ENCODE data around the gene SYNE4.
"Not testable (repeated sequence)": the region's sequence is repeated elsewhere in the genome, so short reads cannot be mapped to it uniquely, and the experiment has no call there.

The SYNE4 gene

DNA sequence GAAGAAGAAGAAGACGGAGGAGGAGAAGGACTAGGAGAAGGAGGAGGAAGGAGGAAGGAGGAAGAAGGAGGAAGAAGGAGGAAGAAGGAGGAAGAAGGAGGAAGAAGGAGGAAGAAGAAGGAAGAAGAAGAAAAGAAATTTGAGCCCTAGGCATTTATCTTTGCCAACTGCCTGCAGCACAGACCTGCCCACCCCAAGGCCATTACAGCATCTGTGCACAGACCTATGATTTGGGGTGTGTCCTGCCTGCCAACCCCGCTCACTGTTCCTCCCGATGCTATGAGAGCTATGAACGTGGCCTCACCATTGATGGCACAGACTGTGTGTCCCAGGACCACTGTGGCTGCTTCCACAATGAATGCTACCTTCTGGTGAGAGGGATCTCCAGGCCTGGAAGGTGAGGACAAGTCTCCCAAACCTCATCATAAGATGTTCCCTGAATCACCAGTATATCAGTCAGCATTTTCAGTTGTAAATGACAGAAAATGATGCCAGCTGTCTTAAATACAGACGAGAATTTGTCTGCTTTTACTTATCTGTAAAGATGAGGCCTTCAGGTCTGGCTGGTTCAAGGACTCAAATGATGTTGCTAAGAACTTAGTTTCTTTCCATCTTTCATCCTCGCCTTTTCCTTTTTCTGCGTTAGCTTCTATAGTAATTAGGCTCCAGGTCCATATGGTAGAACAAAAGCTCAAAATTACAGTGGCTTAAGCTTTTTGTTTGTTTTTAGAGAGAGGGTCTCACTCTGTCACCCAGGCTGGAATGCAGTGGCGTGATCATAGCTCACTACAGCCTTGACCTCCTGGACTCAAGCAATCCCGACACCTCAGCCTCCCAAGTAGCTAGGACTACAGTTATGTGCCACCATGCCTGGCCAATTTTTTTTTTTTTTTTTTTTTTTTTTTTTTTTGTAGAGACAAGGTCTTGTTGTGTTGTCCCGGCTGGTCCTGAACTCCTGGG lies 17.6 kb downstream of the SYNE4 start:
- no peak for DNase-seq (ENCODE audit: low read depth)

GRCh38 chr19:35990156-35990555 lies 18.5 kb downstream of the SYNE4 start:
- no peak for DNase-seq (ENCODE audit: low read depth)

DNA sequence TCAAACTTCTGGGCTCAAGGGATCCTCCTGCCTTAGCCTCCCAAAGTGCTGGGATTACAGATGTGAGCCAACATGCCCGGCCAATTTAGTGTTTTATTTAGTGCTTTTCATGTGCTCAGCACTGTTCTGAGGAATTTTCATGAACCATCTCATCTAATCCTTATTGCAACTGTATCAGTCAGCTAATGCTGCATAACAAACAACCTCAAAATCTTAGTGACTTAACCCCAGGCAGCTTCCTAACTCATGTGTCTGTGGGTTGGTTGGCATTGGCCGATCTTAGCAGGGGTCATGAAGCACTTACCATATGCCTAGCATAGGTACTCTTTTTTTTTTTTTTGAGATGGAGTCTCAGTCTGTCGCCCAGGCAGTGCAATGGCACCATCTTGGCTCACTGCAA lies 19.8 kb downstream of the SYNE4 start:
- no peak for DNase-seq (ENCODE audit: low read depth)

DNA sequence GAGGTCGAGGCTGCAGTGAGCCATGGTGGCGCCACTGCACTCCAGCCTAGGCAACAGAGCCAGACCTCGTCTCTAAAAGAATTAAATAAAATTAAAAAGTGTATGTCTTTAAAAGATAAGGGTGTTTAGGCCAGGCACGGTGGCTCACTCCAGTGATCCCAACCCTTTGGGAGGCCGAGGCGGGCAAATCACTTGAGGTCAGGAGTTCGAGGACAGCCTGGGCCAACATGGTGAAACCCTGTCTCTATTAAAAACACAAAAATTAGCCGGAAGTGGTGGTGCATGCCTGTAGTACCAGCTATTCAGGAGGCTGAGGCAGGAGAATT lies 21.1 kb downstream of the SYNE4 start:
- no peak for DNase-seq (ENCODE audit: low read depth)

- no peak for DNase-seq (ENCODE audit: low read depth)
Observed at GRCh38 chr19:35986664-35987570, 21.7 kb downstream of the SYNE4 start.

- no peak for DNase-seq (ENCODE audit: low read depth)
Observed at GRCh38 chr19:35986111-35986510, 22.5 kb downstream of the SYNE4 start.

GRCh38 chr19:35983177-35983576 lies 25.4 kb downstream of the SYNE4 start:
- no peak for DNase-seq (ENCODE audit: low read depth)

GRCh38 chr19:35980997-35981396 lies 27.6 kb downstream of the SYNE4 start:
- not testable (repeated sequence) for DNase-seq (ENCODE audit: low read depth)

GRCh38 chr19:35978832-35979365 lies 29.7 kb downstream of the SYNE4 start:
- DNase-seq (ENCODE audit: low read depth) = no peak

GRCh38 chr19:35978271-35978670 lies 30.3 kb downstream of the SYNE4 start:
- DNase-seq (ENCODE audit: low read depth) = no peak

- no peak for DNase-seq (ENCODE audit: low read depth)
Observed at GRCh38 chr19:35977446-35978222, 31.0 kb downstream of the SYNE4 start.

DNA sequence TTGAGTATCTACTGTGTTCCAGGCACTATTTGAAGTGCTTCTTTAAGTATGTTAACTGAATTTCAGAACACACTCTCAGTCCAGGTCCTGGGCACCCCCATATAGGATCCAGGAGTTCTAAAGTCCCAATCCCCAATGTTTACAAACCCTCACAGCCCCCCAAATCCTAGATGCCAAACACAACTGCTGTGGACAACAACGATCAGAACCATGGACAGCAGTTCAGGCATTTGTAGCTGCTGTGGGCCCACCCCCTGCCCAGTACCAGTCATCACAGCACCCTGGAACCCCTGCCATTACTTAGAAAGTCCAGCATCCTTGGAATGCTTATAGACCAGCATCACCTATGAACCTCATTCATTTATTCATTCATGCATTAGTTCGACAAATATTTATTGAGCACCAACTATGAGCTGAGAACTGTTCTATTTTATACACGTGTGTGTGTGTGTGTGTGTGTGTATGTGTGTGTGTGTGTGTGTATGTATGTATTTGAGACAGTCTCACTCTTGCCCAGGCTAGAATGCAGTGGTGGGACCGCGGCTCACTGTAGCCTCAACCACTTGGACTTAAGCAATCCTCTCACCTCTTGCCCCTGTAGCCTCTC lies 32.9 kb downstream of the SYNE4 start:
- no peak for DNase-seq (ENCODE audit: low read depth)

DNA sequence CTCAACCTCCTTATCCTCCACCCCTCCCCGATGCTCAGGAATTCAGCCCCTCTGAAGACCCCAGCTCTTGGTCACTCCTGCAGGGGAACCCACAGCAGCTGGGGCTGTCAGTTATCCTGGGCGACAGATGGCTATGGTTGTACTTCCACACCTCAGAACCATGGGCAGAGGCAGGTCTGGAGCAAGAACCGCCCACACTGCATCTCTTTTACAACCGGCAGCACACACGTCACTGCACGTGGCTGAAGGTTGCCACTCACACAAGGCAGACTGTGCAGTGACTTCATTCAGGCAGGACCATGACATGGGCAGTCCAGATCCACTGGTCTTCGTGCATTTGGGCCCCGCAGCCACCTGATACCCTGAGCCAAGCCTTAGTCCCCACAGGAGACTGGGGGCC lies 35.1 kb downstream of the SYNE4 start:
- DNase-seq (ENCODE audit: low read depth) = no peak

- DNase-seq (ENCODE audit: low read depth) = no peak
Observed at GRCh38 chr19:35966771-35967170, 41.8 kb downstream of the SYNE4 start.

GRCh38 chr19:35963514-35963913 lies 45.1 kb downstream of the SYNE4 start:
- no peak for DNase-seq (ENCODE audit: low read depth)

DNA sequence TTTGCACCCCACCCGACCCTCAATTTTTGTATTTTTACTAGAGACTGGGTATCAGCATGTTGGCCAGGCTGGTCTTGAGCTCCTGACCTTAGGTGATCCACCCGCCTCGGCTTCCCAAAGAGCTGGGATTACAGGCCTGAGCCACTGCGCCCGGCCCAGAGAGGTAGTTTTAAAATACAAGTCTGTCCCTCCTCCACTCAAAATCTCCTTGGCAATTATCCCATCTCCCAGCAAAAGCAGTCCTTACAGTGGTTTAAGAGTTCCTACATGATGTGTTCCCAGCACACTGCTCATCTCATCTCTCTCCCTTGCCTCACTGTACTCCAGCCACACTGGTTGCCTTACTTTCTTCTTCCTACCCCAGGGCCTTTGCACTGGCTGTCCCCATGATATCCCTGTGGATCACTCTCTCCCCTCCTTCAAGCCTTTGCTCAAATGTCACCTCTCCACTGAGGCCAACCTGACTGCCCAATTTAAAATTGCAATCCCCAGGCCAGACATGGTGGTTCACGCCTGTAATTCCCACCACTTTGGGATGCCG lies 48.1 kb downstream of the SYNE4 start:
- no peak for DNase-seq (ENCODE audit: low read depth)

GRCh38 chr19:35959968-35960320 lies 48.7 kb downstream of the SYNE4 start:
- no peak for DNase-seq (ENCODE audit: low read depth)

DNA sequence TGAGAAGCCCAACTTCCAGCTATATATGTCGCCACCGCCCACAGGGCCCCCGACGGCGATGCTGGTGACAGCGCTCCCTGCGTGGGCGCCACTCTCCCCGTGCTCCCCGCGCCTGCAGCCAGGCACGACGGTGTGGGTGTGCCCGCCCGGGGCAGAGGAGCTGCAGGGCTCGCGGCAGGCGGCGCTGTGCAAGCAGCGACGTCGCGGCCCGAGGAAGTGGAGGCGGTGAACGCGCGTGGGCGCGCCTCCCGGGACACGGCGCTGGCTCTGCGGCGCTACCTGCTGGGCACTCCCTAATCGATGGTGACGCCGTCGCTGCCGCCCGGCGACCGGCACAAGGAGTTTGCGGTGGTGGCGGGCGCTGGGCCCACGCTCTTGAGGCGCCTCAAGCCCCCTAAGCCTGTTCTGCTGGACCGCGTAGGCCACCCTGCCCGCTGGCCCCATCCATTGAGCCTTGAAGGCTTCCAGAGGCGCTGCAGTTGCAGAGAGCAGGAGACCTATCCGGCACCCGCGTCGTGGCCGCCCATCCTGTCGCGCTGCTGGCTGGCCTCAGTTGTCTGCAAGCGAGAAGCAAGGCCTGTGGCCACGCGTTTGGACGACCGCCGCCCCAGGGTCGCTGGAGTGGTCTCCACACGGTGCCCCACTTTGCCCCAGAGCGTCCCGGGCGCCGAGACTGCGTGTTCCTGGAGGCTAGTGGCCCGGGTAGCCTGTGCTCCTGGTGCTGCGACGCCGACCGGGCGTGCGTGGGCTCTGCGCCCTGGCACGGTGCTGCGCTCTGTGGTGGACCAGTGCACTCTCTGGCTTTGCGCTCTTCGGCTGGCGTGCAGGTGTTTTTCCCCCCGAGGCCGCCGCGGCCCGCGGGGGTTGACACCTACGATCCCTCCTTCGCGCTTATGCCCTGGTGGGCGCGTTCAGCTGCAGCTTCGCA lies 49.3 kb downstream of the SYNE4 start:
- DNase-seq (ENCODE audit: low read depth) = no peak

- no peak for DNase-seq (ENCODE audit: low read depth)
Observed at GRCh38 chr19:35958660-35959039, 50.0 kb downstream of the SYNE4 start.

- not testable (repeated sequence) for DNase-seq (ENCODE audit: low read depth)
Observed at GRCh38 chr19:35957411-35957810, 51.2 kb downstream of the SYNE4 start.

Data from GM04503 (cell line).